MM.1S (cell line): ENCODE results near the gene GLS.

Experiments used
- CTCF ChIP-seq: fragments of 300-600 bp; sonication (generic); IDR thresholded peaks from 2 replicates; pipeline ENCODE4 v1.5.1; 2016; ENCODE audit warnings: antibody characterized with exemption, low read length, mixed read lengths
- EZH2phosphoT487 ChIP-seq: fragments of 300-600 bp; sonication (generic); IDR thresholded peaks from 2 replicates; pipeline ENCODE4 v1.6.1; 2018; ENCODE audit warnings: antibody characterized with exemption, low read length

DNA sequence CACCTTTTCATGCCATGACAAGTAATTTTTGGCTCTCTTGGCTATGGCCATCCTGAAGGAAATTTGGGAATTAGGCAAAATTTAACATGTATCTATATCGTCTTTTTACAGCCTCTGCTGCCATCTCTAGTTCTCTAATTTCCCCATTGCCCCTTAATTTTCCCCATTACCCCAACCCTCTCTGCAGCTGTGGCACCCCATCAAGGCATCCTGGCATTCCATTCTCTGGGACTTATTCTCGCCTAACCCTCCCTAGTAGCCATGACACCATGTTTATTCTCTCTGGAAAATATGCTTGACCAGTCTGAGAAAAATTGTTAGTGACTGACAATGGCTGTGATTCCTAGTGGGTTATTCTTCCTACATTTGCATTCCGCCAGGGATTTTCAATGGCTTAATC, 43.9 kb upstream of the GLS start:
- no peak for TF ChIP-seq CTCF
- no peak for TF ChIP-seq EZH2phosphoT487
